Ishikawa (cell line): ENCODE data around the gene NEURL1.

Experiments
- CEBPB ChIP-seq: IDR thresholded peaks from 2 replicates; pipeline ENCODE4 v1.6.1; 2012
- EP300 ChIP-seq: IDR thresholded peaks from 2 replicates; pipeline ENCODE4 v1.6.1; 2012; ENCODE audit warnings: borderline replicate concordance
- RAD21 ChIP-seq: IDR thresholded peaks from 2 replicates; pipeline ENCODE4 v1.6.1; 2012; ENCODE audit warnings: low read depth
- TEAD4 ChIP-seq: IDR thresholded peaks from 2 replicates; pipeline ENCODE4 v1.6.1; 2012
- ZBTB7A ChIP-seq: IDR thresholded peaks from 2 replicates; pipeline ENCODE4 v1.6.1; 2012; ENCODE audit warnings: low read depth
- TF ChIP-seq, protein P1 (sequence below): IDR thresholded peaks from 2 replicates; pipeline ENCODE4 v1.6.1; 2012
- TF ChIP-seq, protein P2 (sequence below): IDR thresholded peaks from 2 replicates; pipeline ENCODE4 v1.6.1; 2012

DNA sequence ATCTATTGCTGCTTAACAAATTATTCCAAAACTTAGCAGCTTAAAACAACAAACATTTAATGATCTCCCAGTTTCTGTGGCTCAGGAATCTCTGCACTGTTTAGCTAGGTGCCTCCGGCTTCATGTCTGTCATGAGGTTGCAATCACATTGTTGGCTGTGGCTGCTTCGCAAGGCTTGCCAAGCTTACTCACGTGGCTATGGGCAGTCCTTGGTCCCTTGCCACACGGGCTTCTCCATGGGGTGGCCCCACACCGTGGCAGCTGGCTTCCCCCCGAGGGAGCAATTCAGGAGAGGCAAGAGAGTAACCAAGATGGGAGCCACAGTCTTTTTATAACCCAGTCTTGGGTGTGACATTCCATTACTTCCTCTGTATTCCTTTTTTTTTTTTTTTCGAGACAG lies 67.4 kb downstream of the NEURL1 start:
- no peak for TF ChIP-seq EP300
- TF ChIP-seq, protein P1, sequence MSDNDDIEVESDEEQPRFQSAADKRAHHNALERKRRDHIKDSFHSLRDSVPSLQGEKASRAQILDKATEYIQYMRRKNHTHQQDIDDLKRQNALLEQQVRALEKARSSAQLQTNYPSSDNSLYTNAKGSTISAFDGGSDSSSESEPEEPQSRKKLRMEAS: no peak
- TF ChIP-seq RAD21: no peak
- no peak for TF ChIP-seq TEAD4
- TF ChIP-seq, protein P2, sequence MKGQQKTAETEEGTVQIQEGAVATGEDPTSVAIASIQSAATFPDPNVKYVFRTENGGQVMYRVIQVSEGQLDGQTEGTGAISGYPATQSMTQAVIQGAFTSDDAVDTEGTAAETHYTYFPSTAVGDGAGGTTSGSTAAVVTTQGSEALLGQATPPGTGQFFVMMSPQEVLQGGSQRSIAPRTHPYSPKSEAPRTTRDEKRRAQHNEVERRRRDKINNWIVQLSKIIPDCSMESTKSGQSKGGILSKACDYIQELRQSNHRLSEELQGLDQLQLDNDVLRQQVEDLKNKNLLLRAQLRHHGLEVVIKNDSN: no peak
- TF ChIP-seq CEBPB: no peak
- no peak for TF ChIP-seq ZBTB7A
